GM12864 (cell line): ENCODE results near the gene PMEPA1.
A peak's percentile ranks its signal among the peaks of the same experiment; 100 is the strongest.

Experiments used
- DNase-seq: peaks from one replicate; pipeline ENCODE4 v3.0.0-alpha.2; 2011; ENCODE audit warnings: low read depth
- H3K4me3 ChIP-seq: 2 replicates; pipeline ENCODE4 v1.5.1; 2011; ENCODE audit warnings: mild to moderate bottlenecking, low read depth, low read length, control low read depth
- CTCF ChIP-seq: IDR thresholded peaks from 2 replicates; pipeline ENCODE4 v1.5.1; 2011; ENCODE audit warnings: low read depth, mild to moderate bottlenecking, moderate library complexity, low read length, control low read depth, inconsistent platforms; ENCODE audit errors: missing control alignments

The PMEPA1 gene

DNA sequence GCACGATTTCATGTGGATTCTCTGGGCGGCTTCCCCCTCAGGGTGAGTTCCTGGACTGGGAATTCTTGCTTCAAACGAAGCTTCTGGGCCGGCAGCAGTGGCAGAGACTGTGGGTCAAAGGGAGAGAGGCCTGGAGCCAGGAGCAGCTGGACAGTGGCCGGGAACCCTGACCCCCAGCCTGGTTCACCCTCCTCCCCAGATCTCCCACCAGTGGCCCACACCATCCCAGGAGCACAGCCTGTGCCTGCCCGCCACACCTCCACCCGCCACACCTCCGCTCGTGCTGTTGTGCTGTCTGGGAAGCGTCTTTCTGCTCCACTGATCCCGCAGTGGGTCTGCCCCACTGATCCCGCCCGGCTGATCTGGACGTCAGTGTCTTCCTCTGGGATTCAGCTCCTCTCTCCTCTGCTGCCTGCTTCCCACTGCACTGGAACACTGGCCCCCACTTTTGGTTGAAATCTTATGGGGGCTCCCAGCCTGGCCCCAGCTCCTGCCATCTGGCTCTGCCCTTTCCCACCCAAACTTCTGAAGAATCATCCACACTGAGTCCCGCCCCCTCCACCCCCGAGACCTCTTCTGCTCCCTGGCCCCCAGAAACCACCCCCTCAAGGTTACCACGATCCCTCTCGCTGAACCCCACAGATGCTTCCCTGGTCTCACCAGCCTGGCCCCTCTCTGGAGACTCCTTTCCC, 99.4 kb downstream of the PMEPA1 start:
- DNase-seq = no peak
- H3K4me3 ChIP-seq = no peak overlapping the region
- TF ChIP-seq CTCF = no peak

- DNase-seq = no peak
- no peak overlapping the region for H3K4me3 ChIP-seq
- peak; percentile 43 for TF ChIP-seq CTCF
Observed at GRCh38 chr20:57609842-57610167, 100.0 kb downstream of the PMEPA1 start.

GRCh38 chr20:57609086-57609841, 100.6 kb downstream of the PMEPA1 start:
- no peak for TF ChIP-seq CTCF
- DNase-seq = no peak
- no peak overlapping the region for H3K4me3 ChIP-seq

DNA sequence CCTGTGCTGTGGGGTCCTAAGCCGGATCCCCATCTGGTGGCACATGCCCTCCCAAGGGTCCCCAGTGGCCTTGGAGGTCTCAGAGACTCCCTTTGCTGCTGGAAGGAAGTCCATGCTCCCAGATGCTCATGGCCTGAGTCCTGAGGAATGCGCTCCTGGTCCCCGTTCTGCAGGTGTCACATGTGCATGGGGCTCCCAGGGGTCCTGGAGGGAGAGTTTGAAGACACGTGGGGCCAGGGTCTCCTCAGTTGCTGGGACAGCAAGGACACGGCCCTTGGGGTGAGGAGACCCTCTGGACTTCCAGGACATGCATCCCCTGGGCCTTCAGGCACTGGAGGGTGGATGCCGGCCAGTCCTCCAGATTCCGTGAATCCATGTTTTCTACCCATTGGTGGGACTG, 101.3 kb downstream of the PMEPA1 start:
- no peak for TF ChIP-seq CTCF
- no peak overlapping the region for H3K4me3 ChIP-seq
- no peak for DNase-seq

DNA sequence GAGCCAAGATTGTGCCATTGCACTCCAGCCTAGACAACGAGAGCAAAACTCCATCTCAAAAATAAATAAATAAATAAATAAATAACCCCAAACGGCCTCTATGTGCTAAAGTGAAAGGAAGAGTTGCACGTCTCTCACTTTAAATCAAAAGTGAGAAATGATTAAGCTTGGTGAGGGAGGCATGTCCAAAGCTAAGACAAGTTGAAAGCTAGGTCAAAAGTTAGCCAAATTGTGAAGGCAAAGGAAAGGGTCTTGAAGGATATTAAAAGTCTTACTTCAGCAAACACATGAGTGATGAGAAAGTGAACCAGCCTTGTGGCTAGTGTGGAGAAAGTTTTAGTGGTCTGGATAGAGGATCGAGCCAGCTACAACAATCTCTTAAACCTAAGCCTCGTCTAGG, 103.9 kb downstream of the PMEPA1 start:
- no peak for TF ChIP-seq CTCF
- DNase-seq = no peak
- H3K4me3 ChIP-seq = no peak overlapping the region

DNA sequence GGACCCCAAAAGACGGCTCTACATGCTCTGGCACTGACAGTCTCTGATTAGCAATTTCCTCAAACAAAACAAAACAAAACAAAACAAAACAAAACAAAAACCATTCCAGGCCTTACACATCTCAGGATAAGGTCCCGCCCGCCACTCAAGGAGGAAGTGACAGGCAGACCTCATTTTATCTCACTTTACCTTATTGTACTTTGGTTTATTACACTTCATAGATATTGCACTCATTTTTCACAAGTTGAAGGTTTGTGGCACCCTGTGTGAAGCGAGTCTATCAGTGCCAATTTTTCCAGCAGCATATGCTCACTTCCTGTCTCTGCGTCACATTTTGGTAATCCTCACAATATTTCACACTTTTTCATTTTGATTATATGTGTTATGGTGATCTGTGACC, 104.8 kb downstream of the PMEPA1 start:
- DNase-seq = no peak
- no peak overlapping the region for H3K4me3 ChIP-seq
- TF ChIP-seq CTCF = no peak

- no peak overlapping the region for H3K4me3 ChIP-seq
- DNase-seq = no peak
- no peak for TF ChIP-seq CTCF
Observed at GRCh38 chr20:57603120-57603519, 106.7 kb downstream of the PMEPA1 start.
